Ishikawa (cell line): ENCODE measurements around the gene E4F1.

Experiments used
- MAX ChIP-seq: IDR thresholded peaks from 2 replicates; pipeline ENCODE4 v1.6.1; 2012
- NFIC ChIP-seq: IDR thresholded peaks from 2 replicates; pipeline ENCODE4 v1.6.1; 2012

GRCh38 chr16:2206420-2206779, 17.0 kb upstream of the E4F1 start:
- TF ChIP-seq NFIC = no peak
- TF ChIP-seq MAX = no peak
